ENCODE data around the gene LRBA. TPM values are rescaled to one million over a fixed set of nuclear protein-coding genes. Genes with fewer than 3 reads are reported as not detected.
"Not testable (repeated sequence)": the region's sequence is repeated elsewhere in the genome, so short reads cannot be mapped to it uniquely, and the experiment has no call there.

Gene LRBA
- total RNA-seq, 1 donor from 2014 or later: 103 TPM

DNA sequence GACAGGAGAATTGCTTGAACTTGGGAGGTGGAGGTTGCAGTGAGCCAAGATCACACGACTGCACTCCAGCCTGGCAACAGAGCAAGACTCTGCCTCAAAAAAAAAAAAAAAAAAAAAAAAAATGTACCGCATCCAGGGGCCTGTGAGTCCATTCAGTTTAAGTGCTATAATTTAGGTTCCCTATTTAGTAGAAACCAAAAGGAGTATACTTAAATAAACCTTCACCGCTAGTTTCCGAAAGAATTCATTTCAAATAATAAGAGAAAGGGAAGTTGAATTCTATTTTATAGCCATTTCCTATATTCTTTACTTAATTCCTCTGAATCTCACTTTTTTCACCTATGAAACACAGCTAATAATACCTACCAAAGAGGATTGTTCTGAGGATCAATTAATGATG lies 20.8 kb upstream of the LRBA start:
- no peak overlapping the region for H3K4me3 ChIP-seq (ENCODE audit: low read depth, low read length)
- no peak for FAIRE-seq
- DNase-seq (ENCODE audit: low read depth): no peak

DNA sequence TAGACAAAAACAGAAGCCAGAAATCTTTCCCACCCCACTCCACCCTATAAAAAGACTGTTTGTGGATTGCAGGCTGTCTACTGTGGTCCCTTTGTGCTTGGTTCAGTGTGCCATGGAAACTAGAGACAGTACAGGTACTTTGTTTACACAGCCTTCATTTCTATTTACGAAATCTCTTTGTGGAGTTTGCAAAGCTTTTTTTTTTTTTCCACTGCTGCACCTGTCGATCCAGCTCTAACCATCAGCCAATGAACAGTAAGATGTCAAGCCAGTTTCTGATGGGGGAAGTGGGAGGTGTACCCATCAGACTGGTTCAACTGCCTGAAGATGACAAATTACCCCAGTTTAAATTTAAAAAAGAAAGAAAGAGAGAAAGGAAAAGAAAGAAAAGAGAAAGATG lies 20.2 kb upstream of the LRBA start:
- FAIRE-seq: no peak

More for the DNA sequence above, 20.8 kb upstream of the LRBA start:
- no peaks in the 10 kb centered on the region for H3K36me3 ChIP-seq (ENCODE audit: control insufficient read depth, insufficient read depth, low read length)
- H3K27me3 ChIP-seq (ENCODE audit: control insufficient read depth, insufficient read depth, low read length): no peaks in the 10 kb centered on the region
- TF ChIP-seq, protein P1, sequence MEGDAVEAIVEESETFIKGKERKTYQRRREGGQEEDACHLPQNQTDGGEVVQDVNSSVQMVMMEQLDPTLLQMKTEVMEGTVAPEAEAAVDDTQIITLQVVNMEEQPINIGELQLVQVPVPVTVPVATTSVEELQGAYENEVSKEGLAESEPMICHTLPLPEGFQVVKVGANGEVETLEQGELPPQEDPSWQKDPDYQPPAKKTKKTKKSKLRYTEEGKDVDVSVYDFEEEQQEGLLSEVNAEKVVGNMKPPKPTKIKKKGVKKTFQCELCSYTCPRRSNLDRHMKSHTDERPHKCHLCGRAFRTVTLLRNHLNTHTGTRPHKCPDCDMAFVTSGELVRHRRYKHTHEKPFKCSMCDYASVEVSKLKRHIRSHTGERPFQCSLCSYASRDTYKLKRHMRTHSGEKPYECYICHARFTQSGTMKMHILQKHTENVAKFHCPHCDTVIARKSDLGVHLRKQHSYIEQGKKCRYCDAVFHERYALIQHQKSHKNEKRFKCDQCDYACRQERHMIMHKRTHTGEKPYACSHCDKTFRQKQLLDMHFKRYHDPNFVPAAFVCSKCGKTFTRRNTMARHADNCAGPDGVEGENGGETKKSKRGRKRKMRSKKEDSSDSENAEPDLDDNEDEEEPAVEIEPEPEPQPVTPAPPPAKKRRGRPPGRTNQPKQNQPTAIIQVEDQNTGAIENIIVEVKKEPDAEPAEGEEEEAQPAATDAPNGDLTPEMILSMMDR (IDR thresholded peaks at IDR 0.05; ENCODE audit: insufficient read depth, low read length, severe bottlenecking): no peak

GRCh38 chr4:151034829-151035228 lies 19.7 kb upstream of the LRBA start:
- Histone ChIP-seq H3K4me3 (ENCODE audit: low read depth, low read length) (no peak overlapping the region), H3K27me3 (ENCODE audit: control insufficient read depth, insufficient read depth, low read length) (no peaks in the 10 kb centered on the region), H3K36me3 (ENCODE audit: control insufficient read depth, insufficient read depth, low read length) (no peaks in the 10 kb centered on the region)
- DNase-seq (ENCODE audit: low read depth): no peak
- TF ChIP-seq, protein P1 (IDR thresholded peaks at IDR 0.05; ENCODE audit: insufficient read depth, low read length, severe bottlenecking): no peak
- no peak for FAIRE-seq

More for the DNA sequence above, 20.2 kb upstream of the LRBA start:
- Histone ChIP-seq H3K4me3 (ENCODE audit: low read depth, low read length) (no peak overlapping the region), H3K27me3 (ENCODE audit: control insufficient read depth, insufficient read depth, low read length) (no peaks in the 10 kb centered on the region), H3K36me3 (ENCODE audit: control insufficient read depth, insufficient read depth, low read length) (no peaks in the 10 kb centered on the region)
- TF ChIP-seq, protein P1 (IDR thresholded peaks at IDR 0.05; ENCODE audit: insufficient read depth, low read length, severe bottlenecking): no peak
- peak; percentile 67 for DNase-seq (ENCODE audit: low read depth)

GRCh38 chr4:151031831-151032605 lies 16.9 kb upstream of the LRBA start:
- DNase-seq (ENCODE audit: low read depth) (peak; percentile 91), FAIRE-seq (peak; percentile 32)
- Histone ChIP-seq H3K36me3 (ENCODE audit: control insufficient read depth, insufficient read depth, low read length) (no peaks in the 10 kb centered on the region), H3K27me3 (ENCODE audit: control insufficient read depth, insufficient read depth, low read length) (no peaks in the 10 kb centered on the region), H3K4me3 (ENCODE audit: low read depth, low read length) (no peak overlapping the region)
- TF ChIP-seq, protein P1 (IDR thresholded peaks at IDR 0.05; ENCODE audit: insufficient read depth, low read length, severe bottlenecking): no peak

GRCh38 chr4:151029537-151029936 lies 14.5 kb upstream of the LRBA start:
- Histone ChIP-seq H3K27me3 (ENCODE audit: control insufficient read depth, insufficient read depth, low read length) (no peaks in the 10 kb centered on the region), H3K36me3 (ENCODE audit: control insufficient read depth, insufficient read depth, low read length) (no peaks in the 10 kb centered on the region), H3K4me3 (ENCODE audit: low read depth, low read length) (no peak overlapping the region)
- TF ChIP-seq, protein P1 (IDR thresholded peaks at IDR 0.05; ENCODE audit: insufficient read depth, low read length, severe bottlenecking): no peak
- FAIRE-seq (no peak), DNase-seq (ENCODE audit: low read depth) (no peak)

GRCh38 chr4:151029006-151029405 lies 13.9 kb upstream of the LRBA start:
- not testable (repeated sequence) for H3K27me3 ChIP-seq (ENCODE audit: control insufficient read depth, insufficient read depth, low read length); H3K36me3 ChIP-seq (ENCODE audit: control insufficient read depth, insufficient read depth, low read length); DNase-seq (ENCODE audit: low read depth); FAIRE-seq; H3K4me3 ChIP-seq (ENCODE audit: low read depth, low read length)

Data from bronchial epithelial cell (primary cell).